H1 (cell line): ENCODE data around the gene CIAO3. TPM values are rescaled to one million over a fixed set of nuclear protein-coding genes. Genes with fewer than 3 reads are reported as not detected.

ENCODE experiments used
- CTCF ChIA-PET: fragments of 300-600 bp; sonication (Branson Sonifier 250); formaldehyde crosslinking; loops from one replicate; lab custom pipeline; 2021; ENCODE audit not compliant: partially characterized antibody; lab: Charles Lee
- POLR2A ChIA-PET: fragments of 300-600 bp; sonication (Branson Sonifier 250); formaldehyde crosslinking; loops from one replicate; lab custom pipeline; 2021; ENCODE audit warnings: inconsistent platforms; ENCODE audit not compliant: partially characterized antibody; lab: Charles Lee
- DNase-seq, 2 experiments: peaks; one replicate each; pipeline versions ENCODE4 v3.0.0 to v3.0.0-alpha.2; 2010 to 2022; ENCODE audit warnings: low spot score in 2 of 2, low read depth in 1 of 2, mixed read lengths in 1 of 2
- FAIRE-seq: peaks from 2 replicates; lab custom pipeline; 2011; peaks lifted over from hg19 to GRCh38; lab: Jason Lieb, UNC
- H2AFZ ChIP-seq: 2 replicates; pipeline ENCODE4 v1.8.1; 2012; ENCODE audit warnings: low read length, inconsistent platforms
- H2AK5ac ChIP-seq: 2 replicates; pipeline ENCODE4 v1.6.1; 2013; ENCODE audit warnings: low read depth, low read length
- H2BK120ac ChIP-seq: replicated peaks from 2 replicates; pipeline ENCODE3; 2013; ENCODE audit warnings: low read depth, low read length, inconsistent platforms
- H2BK12ac ChIP-seq: 2 replicates; pipeline ENCODE4 v1.6.1; 2013; ENCODE audit warnings: low read depth, low read length
- H2BK15ac ChIP-seq: 2 replicates; pipeline ENCODE4 v1.6.1; 2013; ENCODE audit warnings: low read length
- H2BK20ac ChIP-seq: 2 replicates; pipeline ENCODE4 v1.6.1; 2013; ENCODE audit warnings: low read length
- H2BK5ac ChIP-seq: 2 replicates; pipeline ENCODE4 v1.6.1; 2013; ENCODE audit warnings: low read depth, low read length
- H3K14ac ChIP-seq: 2 replicates; pipeline ENCODE4 v1.6.1; 2013; ENCODE audit warnings: inconsistent platforms; ENCODE audit not compliant: insufficient read length
- H3K18ac ChIP-seq: 2 replicates; pipeline ENCODE4 v1.6.1; 2013; ENCODE audit warnings: low read length; ENCODE audit errors: extremely low read depth
- H3K23ac ChIP-seq: 2 replicates; pipeline ENCODE4 v1.6.1; 2013; ENCODE audit warnings: inconsistent platforms; ENCODE audit not compliant: insufficient read length
- H3K23me2 ChIP-seq: 2 replicates; pipeline ENCODE4 v1.6.1; 2013; ENCODE audit warnings: low read depth, low read length
- H3K27ac ChIP-seq: 2 replicates; pipeline ENCODE4 v1.6.1; 2011; ENCODE audit warnings: low read depth, low read length, inconsistent platforms
- H3K27me3 ChIP-seq, 4 experiments: replicated peaks in 1 of 4; 1 replicate in 1 of 4; 2 replicates in 3 of 4; pipeline versions ENCODE4 v1.6.1 to v1.8.1; 2011 to 2013; ENCODE audit warnings: low read length in 3 of 4, mild to moderate bottlenecking in 3 of 4, inconsistent platforms in 2 of 4, mixed read lengths in 2 of 4, moderate library complexity in 1 of 4; ENCODE audit not compliant: control insufficient read depth in 3 of 4, insufficient read depth in 3 of 4; ENCODE audit errors: extremely low read depth in 1 of 4
- H3K36me3 ChIP-seq, 4 experiments: 2 replicates each; pipeline versions ENCODE4 v1.6.1 to v1.8.1; 2011 to 2013; ENCODE audit warnings: mild to moderate bottlenecking in 4 of 4, low read length in 3 of 4, moderate library complexity in 2 of 4, control low read depth in 1 of 4, inconsistent platforms in 1 of 4; ENCODE audit not compliant: insufficient read depth in 4 of 4, control insufficient read depth in 2 of 4
- H3K4ac ChIP-seq: replicated peaks from 2 replicates; pipeline ENCODE3; 2013; ENCODE audit warnings: low read length, low read depth, mixed read lengths, inconsistent platforms; ENCODE audit not compliant: insufficient read length
- H3K4me1 ChIP-seq, 4 experiments: replicated peaks in 1 of 4; 1 replicate in 1 of 4; 2 replicates in 3 of 4; pipeline versions ENCODE4 v1.6.1 to v1.8.1; 2011 to 2013; ENCODE audit warnings: low read length in 3 of 4, inconsistent platforms in 2 of 4, mixed read lengths in 1 of 4; ENCODE audit not compliant: insufficient read depth in 4 of 4, control insufficient read depth in 3 of 4
- H3K4me2 ChIP-seq, 2 experiments: 2 replicates each; pipeline versions ENCODE4 v1.6.1 to v1.8.1; 2011 to 2013; ENCODE audit warnings: low read depth in 2 of 2, low read length in 2 of 2, control low read depth in 1 of 2, inconsistent platforms in 1 of 2, mild to moderate bottlenecking in 1 of 2; ENCODE audit not compliant: insufficient read depth in 1 of 2
- H3K4me3 ChIP-seq, 4 experiments: fragments of 200-600, 300-600 bp in 1 of 4; sonication (generic), shearing (Covaris generic), sonication (Bioruptor Twin) in 1 of 4; 2 replicates each; pipeline versions ENCODE4 v1.5.1 to v1.8.1; 2011 to 2016; ENCODE audit warnings: low read length in 4 of 4, low read depth in 3 of 4, control low read depth in 2 of 4, inconsistent platforms in 2 of 4, mild to moderate bottlenecking in 2 of 4, mixed read lengths in 1 of 4, moderate library complexity in 1 of 4; ENCODE audit not compliant: insufficient read depth in 2 of 4; ENCODE audit errors: extremely low read depth in 1 of 4
- H3K56ac ChIP-seq: replicated peaks from 2 replicates; pipeline ENCODE3; 2013; ENCODE audit warnings: low read depth, mild to moderate bottlenecking, mixed read lengths, low read length, inconsistent platforms; ENCODE audit not compliant: insufficient read length
- H3K79me1 ChIP-seq: 2 replicates; pipeline ENCODE4 v1.6.1; 2013; ENCODE audit warnings: low read depth, low read length, control low read depth
- H3K79me2 ChIP-seq, 2 experiments: 2 replicates each; pipeline versions ENCODE4 v1.6.1 to v1.8.1; 2012 to 2013; ENCODE audit warnings: low read length in 2 of 2, mild to moderate bottlenecking in 2 of 2, inconsistent platforms in 1 of 2; ENCODE audit not compliant: insufficient read depth in 2 of 2, control insufficient read depth in 1 of 2
- H3K9ac ChIP-seq, 4 experiments: replicated peaks in 1 of 4; 1 replicate in 1 of 4; 2 replicates in 3 of 4; pipeline versions ENCODE4 v1.6.1 to v1.8.1; 2011 to 2013; ENCODE audit warnings: low read depth in 3 of 4, low read length in 3 of 4, control low read depth in 2 of 4, mild to moderate bottlenecking in 2 of 4, moderate library complexity in 2 of 4, inconsistent platforms in 1 of 4; ENCODE audit errors: extremely low read depth in 1 of 4
- H3K9me3 ChIP-seq, 2 experiments: 2 replicates each; pipeline versions ENCODE4 v1.6.1 to v1.8.1; 2012 to 2013; ENCODE audit warnings: mild to moderate bottlenecking in 2 of 2, moderate library complexity in 2 of 2, control low read depth in 1 of 2, inconsistent platforms in 1 of 2, low read depth in 1 of 2, low read length in 1 of 2, mixed read lengths in 1 of 2; ENCODE audit not compliant: insufficient read depth in 2 of 2
- H4K20me1 ChIP-seq, 2 experiments: replicated peaks in 1 of 2; 2 replicates each; pipeline versions ENCODE3 to v1.8.1; 2011 to 2013; ENCODE audit warnings: inconsistent platforms in 2 of 2, low read length in 2 of 2, mild to moderate bottlenecking in 1 of 2; ENCODE audit not compliant: insufficient read depth in 2 of 2, control insufficient read depth in 1 of 2
- H4K5ac ChIP-seq: 2 replicates; pipeline ENCODE4 v1.6.1; 2013; ENCODE audit warnings: low read length, low read depth, mixed read lengths, inconsistent platforms; ENCODE audit not compliant: insufficient read length
- H4K8ac ChIP-seq: 2 replicates; pipeline ENCODE4 v1.8.0; 2013; ENCODE audit warnings: mild to moderate bottlenecking, moderate library complexity, low read length, inconsistent platforms; ENCODE audit not compliant: insufficient read depth; ENCODE audit errors: extremely low read depth
- H4K91ac ChIP-seq: replicated peaks from 2 replicates; pipeline ENCODE3; 2013; ENCODE audit warnings: low read length, mixed read lengths, inconsistent platforms; ENCODE audit not compliant: insufficient read length
- CREB1 ChIP-seq: IDR thresholded peaks from 2 replicates; pipeline ENCODE4 v1.6.1; 2012; ENCODE audit warnings: inconsistent platforms
- HDAC2 ChIP-seq, 2 experiments: fragments of 300-600 bp in 1 of 2; sonication (generic) in 1 of 2; IDR thresholded peaks; 2 replicates each; pipeline ENCODE4 v1.6.1; 2011 to 2012; ENCODE audit warnings: low read depth in 2 of 2, low read length in 2 of 2, mild to moderate bottlenecking in 2 of 2, moderate library complexity in 2 of 2, borderline replicate concordance in 1 of 2, inconsistent platforms in 1 of 2
- POLR2A ChIP-seq, 2 experiments: IDR thresholded peaks; 1 replicate in 1 of 2; 2 replicates in 1 of 2; pipeline ENCODE4 v1.6.1; 2011; ENCODE audit warnings: low read depth in 2 of 2, low read length in 2 of 2, mild to moderate bottlenecking in 2 of 2; ENCODE audit errors: control extremely low read depth in 1 of 2
- WGBS, 2 experiments: shearing (Covaris generic) in 1 of 2; methylation state at CpG; one replicate each; pipeline versions ENCODE4 v1.1.6 to v1.1.7; 2013 to 2015; ENCODE audit warnings: low lambda C conversion rate in 2 of 2, mixed read lengths in 2 of 2, inconsistent platforms in 1 of 2, low coverage in 1 of 2, missing lambda C conversion rate in 1 of 2; ENCODE audit not compliant: insufficient replicate concordance in 2 of 2, insufficient coverage in 1 of 2, insufficient read length in 1 of 2; ENCODE audit errors: extremely low coverage in 1 of 2, missing lambda C conversion rate in 1 of 2; 5-methylcytosine and 5-hydroxymethylcytosine counted together
- polyA plus RNA-seq, 7 experiments: library from polyadenylated mRNA; depleted of rRNA in 3 of 7; stranded (reverse) in 5 of 7; unstranded in 2 of 7; fragments of >200 nt in 5 of 7; fragments of 200-250 nt in 2 of 7; gene quantifications; 1 replicate in 5 of 7; 2 replicates in 1 of 7; 4 replicates in 1 of 7; pipeline versions ENCODE4 v1.2.1 to v1.2.3, GENCODE V29; 2011 to 2013; ENCODE audit warnings: missing spikeins in 2 of 7, mixed read lengths in 2 of 7
- total RNA-seq: library from RNA; stranded (reverse); fragmentation: NEBNext Ultra II Directional; extraction: Animal tissue kit (Norgen Biotek cat#: 25700); gene quantifications from 2 replicates; pipeline ENCODE4 v1.2.1, GENCODE V29; 2021

CIAO3 gene
- total and polyA plus RNA-seq, 2 of the 8 experiments (the other 6 are each of a cell fraction or from before 2014, with no cell fraction given) = 20.0 to 20.4 TPM

- DNase-seq = no peak
Measured at GRCh38 chr16:782766-783403, 42.1 kb upstream of the CIAO3 start.

More at GRCh38 chr16:782766-783403, 42.1 kb upstream of the CIAO3 start:
- H4K8ac ChIP-seq = peak overlapping the region; percentile 51; the same call in 1 of the 2 replicates
- no peak overlapping the region for H3K4me3 ChIP-seq
- POLR2A ChIA-PET = interaction anchor here (0.6 to 3.6 kb wide), 12 partner anchors 13 to 598 kb away, joined by 3 to 20 read pairs (median 4); partner anchors contain the start of genes ANTKMT, CIAO3 and GNG13
- H2AFZ ChIP-seq = no peak overlapping the region
- peaks cover 0 to 12% (median 2%) of the 10 kb centered on the region in 4 experiments; a peak in 3 of 7 replicates for H3K4me1 ChIP-seq
- H4K5ac ChIP-seq = no peak overlapping the region
- no peak overlapping the region for H3K4me2 ChIP-seq
- H3K4ac ChIP-seq = no peak overlapping the region
- H3K56ac ChIP-seq = no peak overlapping the region
- H4K20me1 ChIP-seq = peaks cover 4 to 18% of the 10 kb centered on the region in 2 experiments
- H2AK5ac ChIP-seq = no peak overlapping the region
- H3K23ac ChIP-seq = no peak overlapping the region
- H3K79me2 ChIP-seq = peaks cover 0 to 10% of the 10 kb centered on the region in 2 experiments; a peak in 1 of 4 replicates
- no peak overlapping the region for H2BK20ac ChIP-seq
- no peak overlapping the region for H3K18ac ChIP-seq
- H3K14ac ChIP-seq = no peak overlapping the region
- H3K79me1 ChIP-seq = no peaks in the 10 kb centered on the region
- H2BK120ac ChIP-seq = no peak overlapping the region
- no peaks in the 10 kb centered on the region for H3K9me3 ChIP-seq
- TF ChIP-seq HDAC2 (IDR thresholded peaks at IDR 0.05; ENCODE audit: borderline replicate concordance in 1 of 2, low read depth in 2 of 2, low read length in 2 of 2) = no peak
- TF ChIP-seq POLR2A (IDR thresholded peaks at IDR 0.05; ENCODE audit: control extremely low read depth in 1 of 2, low read depth in 2 of 2, low read length in 2 of 2) = 0 out of 3 replicates have a peak, but pooled peaks of 1 of the 2 experiments have one; percentile 9
- no peak for TF ChIP-seq CREB1
- WGBS, 2 experiments = 90% methylated on average over 31 of the region's 36 CpGs; no CpG with 5 or more reads in 1 of the 2 experiments
- H3K36me3 ChIP-seq = peaks cover 0 to 6% (median 3%) of the 10 kb centered on the region in 4 experiments; a peak in 2 of 8 replicates
- no peak overlapping the region for H2BK15ac ChIP-seq
- no peak overlapping the region for H3K9ac ChIP-seq
- H4K91ac ChIP-seq = no peak overlapping the region
- H2BK12ac ChIP-seq = no peak overlapping the region
- H3K27ac ChIP-seq = no peak overlapping the region
- H3K23me2 ChIP-seq = peaks cover 5% of the 10 kb centered on the region; the same call in 1 of the 2 replicates
- no peak for FAIRE-seq
- CTCF ChIA-PET = interaction anchor here (5.1 to 13.7 kb wide), 4 partner anchors 8 to 61 kb away, joined by 35 to 424 read pairs (median 116); partner anchors contain the start of genes ANTKMT, CCDC78, CIAO3 and HAGHL
- H2BK5ac ChIP-seq = no peak overlapping the region; the same call in 1 of the 2 replicates
- H3K27me3 ChIP-seq = peaks cover 0 to 3% (median under 1%) of the 10 kb centered on the region in 4 experiments; a peak in 3 of 7 replicates
